GM23338 (cell line): ENCODE data around the gene TFPI. TPM values are rescaled to one million over a fixed set of nuclear protein-coding genes. Genes with fewer than 3 reads are reported as not detected.

Experiments used
- ATAC-seq: fragments of 200-7000 bp; cut with Tn5 transposase; 3 replicates; pipeline ENCODE4 v1.9.1; 2020
- DNase-seq: peaks from one replicate; pipeline ENCODE4 v3.0.0-alpha.2; 2015; ENCODE audit warnings: low spot score
- H2AFZ ChIP-seq: fragments of 200-600 bp; sonication (generic); 2 replicates; pipeline ENCODE4 v1.8.0; 2016; ENCODE audit warnings: antibody characterized with exemption, mild to moderate bottlenecking, moderate library complexity
- H3F3A ChIP-seq: fragments of 200-600 bp; sonication (generic); replicated peaks from 2 replicates; pipeline ENCODE4 v1.8.0; 2017; ENCODE audit warnings: antibody characterized with exemption, mixed run types, low read depth
- H3K27ac ChIP-seq: fragments of 200-600 bp; sonication (generic); 2 replicates; pipeline ENCODE4 v1.6.1; 2016; ENCODE audit warnings: low read depth
- H3K27me3 ChIP-seq: fragments of 200-600 bp; sonication (generic); 2 replicates; pipeline ENCODE4 v1.8.0; 2016; ENCODE audit warnings: mild to moderate bottlenecking, mixed run types, moderate library complexity; ENCODE audit not compliant: insufficient read depth
- H3K36me3 ChIP-seq: fragments of 200-600 bp; sonication (generic); 2 replicates; pipeline ENCODE4 v1.8.0; 2016; ENCODE audit warnings: mild to moderate bottlenecking; ENCODE audit not compliant: insufficient read depth
- H3K4me1 ChIP-seq: fragments of 200-600 bp; sonication (generic); 2 replicates; pipeline ENCODE4 v1.8.0; 2016; ENCODE audit warnings: mild to moderate bottlenecking, moderate library complexity; ENCODE audit not compliant: insufficient read depth
- H3K4me2 ChIP-seq: fragments of 200-600 bp; sonication (generic); 2 replicates; pipeline ENCODE4 v1.7.1; 2017; ENCODE audit warnings: mixed run types
- H3K4me3 ChIP-seq: fragments of 200-600 bp; sonication (generic); 2 replicates; pipeline ENCODE4 v1.6.1; 2016; ENCODE audit warnings: mixed run types
- H3K79me2 ChIP-seq: fragments of 200-600 bp; sonication (generic); replicated peaks from 2 replicates; pipeline ENCODE4 v1.8.0; 2017; ENCODE audit warnings: mild to moderate bottlenecking; ENCODE audit not compliant: insufficient read depth
- H3K9me2 ChIP-seq: fragments of 200-600 bp; sonication (generic); 2 replicates; pipeline ENCODE4 v1.8.0; 2017; ENCODE audit not compliant: insufficient read depth
- H4K20me1 ChIP-seq: fragments of 200-600 bp; sonication (generic); replicated peaks from 2 replicates; pipeline ENCODE4 v1.8.0; 2017; ENCODE audit warnings: mild to moderate bottlenecking; ENCODE audit not compliant: insufficient read depth
- H3K27ac Mint-ChIP-seq: 2 replicates; pipeline ENCODE4 v1.8.0; 2020; ENCODE audit warnings: inconsistent platforms, mild to moderate bottlenecking, moderate library complexity, mixed read lengths
- H3K27me3 Mint-ChIP-seq: 3 replicates; pipeline ENCODE4 v1.8.0; 2022; ENCODE audit warnings: low read depth, mild to moderate bottlenecking, moderate library complexity, mixed read lengths, inconsistent platforms; ENCODE audit not compliant: insufficient read depth, poor library complexity
- H3K36me3 Mint-ChIP-seq: 3 replicates; pipeline ENCODE4 v1.8.0; 2021; ENCODE audit warnings: low read depth, mild to moderate bottlenecking, inconsistent platforms, moderate library complexity, mixed read lengths
- H3K4me1 Mint-ChIP-seq: 3 replicates; pipeline ENCODE4 v1.8.0; 2020; ENCODE audit warnings: mild to moderate bottlenecking, inconsistent platforms, mixed read lengths
- H3K4me3 Mint-ChIP-seq: 3 replicates; pipeline ENCODE4 v1.8.0; 2021; ENCODE audit warnings: moderate library complexity, mild to moderate bottlenecking, inconsistent platforms, mixed read lengths
- H3K9me3 Mint-ChIP-seq: 3 replicates; pipeline ENCODE4 v1.8.0; 2020; ENCODE audit warnings: moderate library complexity, mild to moderate bottlenecking, inconsistent platforms, mixed read lengths
- EZH2phosphoT487 ChIP-seq: fragments of 200-600 bp; sonication (generic); IDR thresholded peaks from one replicate; pipeline ENCODE4 v1.8.1; 2018; ENCODE audit warnings: antibody characterized with exemption; ENCODE audit not compliant: unreplicated experiment
- JUNB ChIP-seq: IDR thresholded peaks from one replicate; pipeline ENCODE4 v1.6.1; 2016; ENCODE audit warnings: antibody characterized with exemption; ENCODE audit not compliant: unreplicated experiment
- POLR2AphosphoS5 ChIP-seq: IDR thresholded peaks from 2 replicates; pipeline ENCODE4 v1.6.1; 2016; ENCODE audit warnings: antibody characterized with exemption, low read depth
- REST ChIP-seq: IDR thresholded peaks from one replicate; pipeline ENCODE4 v1.6.1; 2018; ENCODE audit warnings: antibody characterized with exemption; ENCODE audit not compliant: unreplicated experiment
- ZNF114 ChIP-seq: fragments of 250-450 bp; sonication (Bioruptor Pico); IDR thresholded peaks from 2 replicates; pipeline ENCODE4 v1.5.0; 2020; ENCODE audit warnings: mild to moderate bottlenecking, moderate library complexity
- polyA plus RNA-seq: library from polyadenylated mRNA; unstranded; fragments of >200 nt; fragmentation: Nextera tagmentation; extraction: Ambion mirVana; gene quantifications from 2 replicates; pipeline ENCODE4 v1.2.1, GENCODE V29; 2016
- total RNA-seq: library from RNA; depleted of rRNA; stranded (reverse); fragments of >200 nt; shearing (Covaris generic); gene quantifications from 2 replicates; pipeline ENCODE4 v1.2.3, GENCODE V29; 2014
- TF ChIP-seq, protein P1 (sequence below), 2 experiments: fragments of 200-600 bp in 1 of 2; sonication (generic) in 1 of 2; conservative IDR thresholded peaks; 2 replicates each; pipeline versions ENCODE4 v1.5.1 to v1.6.1; 2016 to 2017; ENCODE audit warnings: antibody characterized with exemption in 2 of 2, low read depth in 2 of 2, mild to moderate bottlenecking in 2 of 2, moderate library complexity in 1 of 2

Gene TFPI
- total and polyA plus RNA-seq, 2 experiments from 2014 or later, result 1.8 to 1.9 TPM

- TF ChIP-seq REST (no peak), ZNF114 (CRISPR knock-in tag) (no peak), POLR2AphosphoS5 (no peak)
These were observed 27.0 kb downstream of the TFPI start (continued) for GRCh38 chr2:187527262-187527661.

DNA sequence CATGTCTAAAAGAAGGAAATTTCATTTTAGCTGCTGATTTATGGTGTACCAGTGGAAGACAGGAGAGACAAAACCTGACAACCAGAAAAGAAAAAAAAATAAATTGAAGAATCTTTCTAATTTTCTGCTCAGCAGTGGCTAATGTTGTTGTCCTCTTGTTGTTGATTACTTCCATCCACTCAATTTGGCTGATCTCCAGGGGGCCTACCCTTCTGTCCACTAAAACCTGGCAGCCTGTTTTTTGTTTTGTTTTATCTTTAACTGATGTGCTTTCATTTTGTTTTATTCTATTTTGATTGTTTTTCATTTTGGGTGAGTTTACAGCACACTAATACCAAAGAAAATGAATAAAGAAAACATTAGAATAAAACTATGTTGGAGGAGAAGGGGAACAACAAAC lies 27.4 kb downstream of the TFPI start:
- peaks cover 10% of the 10 kb centered on the region; the same call in 1 of the 2 replicates for H3K4me1 ChIP-seq
- no peaks in the 10 kb centered on the region; the same call in 1 of the 2 replicates for H3K79me2 ChIP-seq
- H4K20me1 ChIP-seq, result no peaks in the 10 kb centered on the region
- H3K27ac Mint-ChIP-seq, result peak overlapping the region; percentile 84
- peaks cover 13% of the 10 kb centered on the region for H3K4me1 Mint-ChIP-seq
- peak overlapping the region; percentile 12; the same call in 1 of the 2 replicates for H3K4me2 ChIP-seq
- no peaks in the 10 kb centered on the region for H3F3A ChIP-seq
- H2AFZ ChIP-seq, result no peak overlapping the region
- no peaks in the 10 kb centered on the region for H3K36me3 ChIP-seq
- ATAC-seq (no peak), DNase-seq (no peak)
- no peaks in the 10 kb centered on the region for H3K27me3 Mint-ChIP-seq
- no peak overlapping the region for H3K4me3 Mint-ChIP-seq
- H3K9me3 Mint-ChIP-seq, result no peaks in the 10 kb centered on the region
- H3K27me3 ChIP-seq, result no peaks in the 10 kb centered on the region
- no peaks in the 10 kb centered on the region for H3K9me2 ChIP-seq
- no peaks in the 10 kb centered on the region for H3K36me3 Mint-ChIP-seq
- TF ChIP-seq POLR2AphosphoS5, result no peak
- TF ChIP-seq JUNB, result no peak
- TF ChIP-seq ZNF114 (CRISPR knock-in tag), result no peak
- TF ChIP-seq, protein P1, sequence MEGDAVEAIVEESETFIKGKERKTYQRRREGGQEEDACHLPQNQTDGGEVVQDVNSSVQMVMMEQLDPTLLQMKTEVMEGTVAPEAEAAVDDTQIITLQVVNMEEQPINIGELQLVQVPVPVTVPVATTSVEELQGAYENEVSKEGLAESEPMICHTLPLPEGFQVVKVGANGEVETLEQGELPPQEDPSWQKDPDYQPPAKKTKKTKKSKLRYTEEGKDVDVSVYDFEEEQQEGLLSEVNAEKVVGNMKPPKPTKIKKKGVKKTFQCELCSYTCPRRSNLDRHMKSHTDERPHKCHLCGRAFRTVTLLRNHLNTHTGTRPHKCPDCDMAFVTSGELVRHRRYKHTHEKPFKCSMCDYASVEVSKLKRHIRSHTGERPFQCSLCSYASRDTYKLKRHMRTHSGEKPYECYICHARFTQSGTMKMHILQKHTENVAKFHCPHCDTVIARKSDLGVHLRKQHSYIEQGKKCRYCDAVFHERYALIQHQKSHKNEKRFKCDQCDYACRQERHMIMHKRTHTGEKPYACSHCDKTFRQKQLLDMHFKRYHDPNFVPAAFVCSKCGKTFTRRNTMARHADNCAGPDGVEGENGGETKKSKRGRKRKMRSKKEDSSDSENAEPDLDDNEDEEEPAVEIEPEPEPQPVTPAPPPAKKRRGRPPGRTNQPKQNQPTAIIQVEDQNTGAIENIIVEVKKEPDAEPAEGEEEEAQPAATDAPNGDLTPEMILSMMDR (conservative IDR thresholded peaks at IDR 0.05; ENCODE audit: low read depth in 2 of 2), result no peak
- no peak overlapping the region for H3K27ac ChIP-seq
- H3K4me3 ChIP-seq, result no peak overlapping the region

GRCh38 chr2:187525163-187525900 lies 28.9 kb downstream of the TFPI start:
- Mint-ChIP-seq H3K27ac (no peak overlapping the region), H3K27me3 (no peaks in the 10 kb centered on the region)

More at GRCh38 chr2:187525163-187525900, 28.9 kb downstream of the TFPI start:
- TF ChIP-seq EZH2phosphoT487, result no peak
- no peak for TF ChIP-seq POLR2AphosphoS5
- no peak for TF ChIP-seq JUNB
- H3K4me3 Mint-ChIP-seq, result no peak overlapping the region
- H3K27ac ChIP-seq, result no peak overlapping the region
- no peaks in the 10 kb centered on the region for H4K20me1 ChIP-seq
- peaks cover 1% of the 10 kb centered on the region; the same call in 1 of the 3 replicates for H3K36me3 Mint-ChIP-seq
- H3K36me3 ChIP-seq, result no peaks in the 10 kb centered on the region
- H3K4me2 ChIP-seq, result no peak overlapping the region
- H3K9me3 Mint-ChIP-seq, result no peaks in the 10 kb centered on the region
- no peak overlapping the region for H3K4me3 ChIP-seq
- H2AFZ ChIP-seq, result no peak overlapping the region
- H3K27me3 ChIP-seq, result no peaks in the 10 kb centered on the region
- H3K9me2 ChIP-seq, result peaks cover 2% of the 10 kb centered on the region; the same call in 1 of the 2 replicates
- ATAC-seq, result no peak
- DNase-seq, result no peak
- H3K4me1 ChIP-seq, result peaks cover 10% of the 10 kb centered on the region; the same call in 1 of the 2 replicates
- peaks cover 14% of the 10 kb centered on the region for H3K4me1 Mint-ChIP-seq
- no peaks in the 10 kb centered on the region for H3F3A ChIP-seq
- no peaks in the 10 kb centered on the region; the same call in 1 of the 2 replicates for H3K79me2 ChIP-seq
